Endothelial cell of umbilical vein (primary cell): ENCODE measurements around the gene TECPR2. TPM values are rescaled to one million over a fixed set of nuclear protein-coding genes. Genes with fewer than 3 reads are reported as not detected.

Experiments
- BruUV-seq: library from RNA; stranded (reverse); fragments of 400-500 nt; replicated peaks from 2 replicates; lab custom pipeline; 2021; lab: Mats Ljungman, UMichigan
- CTCF ChIA-PET: fragments of 300-600, 350-600 bp; sonication (Branson Sonifier 250); formaldehyde crosslinking; loops from one replicate; lab custom pipeline; 2021; ENCODE audit warnings: antibody characterized with exemption, inconsistent platforms; lab: Charles Lee
- POLR2A ChIA-PET: fragments of 300-600, 350-600 bp; sonication (Branson Sonifier 250); formaldehyde crosslinking; loops from one replicate; lab custom pipeline; 2021; ENCODE audit warnings: antibody characterized with exemption, inconsistent platforms; lab: Charles Lee
- DNase-seq: peaks from one replicate; pipeline ENCODE4 v3.0.0-alpha.2; 2011; ENCODE audit warnings: low read depth, low spot score
- FAIRE-seq: peaks from 2 replicates; lab custom pipeline; 2011; peaks lifted over from hg19 to GRCh38; lab: Jason Lieb, UNC
- H2AFZ ChIP-seq: 2 replicates; pipeline ENCODE4 v1.6.0; 2012; ENCODE audit warnings: low read depth, low read length, control low read depth, inconsistent platforms
- H3K27ac ChIP-seq: 2 replicates; pipeline ENCODE4 v1.5.1; 2011; ENCODE audit warnings: low read depth, mild to moderate bottlenecking, control low read depth, low read length, moderate library complexity; ENCODE audit not compliant: insufficient read depth
- H3K27me3 ChIP-seq, 2 experiments: 2 replicates each; pipeline versions ENCODE4 v1.6.0 to v1.6.1; 2011; ENCODE audit warnings: low read length in 2 of 2, mixed read lengths in 1 of 2; ENCODE audit not compliant: control insufficient read depth in 2 of 2, insufficient read depth in 2 of 2
- H3K36me3 ChIP-seq, 2 experiments: 2 replicates in 1 of 2; 3 replicates in 1 of 2; pipeline ENCODE4 v1.5.1; 2011; ENCODE audit warnings: low read length in 2 of 2, mild to moderate bottlenecking in 1 of 2, moderate library complexity in 1 of 2; ENCODE audit not compliant: control insufficient read depth in 2 of 2, insufficient read depth in 2 of 2; ENCODE audit errors: extremely low read depth in 1 of 2
- H3K4me1 ChIP-seq: 3 replicates; pipeline ENCODE4 v1.5.1; 2011; ENCODE audit warnings: mild to moderate bottlenecking, low read length; ENCODE audit not compliant: control insufficient read depth, insufficient read depth; ENCODE audit errors: extremely low read depth
- H3K4me2 ChIP-seq: 2 replicates; pipeline ENCODE4 v1.6.1; 2011; ENCODE audit warnings: low read length, control low read depth, mixed read lengths; ENCODE audit not compliant: insufficient read depth
- H3K4me3 ChIP-seq, 3 experiments: fragments of 200-600 bp in 1 of 3; sonication (generic), shearing (Covaris generic) in 1 of 3; replicated peaks in 1 of 3; 2 replicates each; pipeline ENCODE4 v1.5.1; 2011 to 2016; ENCODE audit warnings: control low read depth in 3 of 3, low read length in 3 of 3, mild to moderate bottlenecking in 2 of 3, inconsistent platforms in 1 of 3, low read depth in 1 of 3, moderate library complexity in 1 of 3; ENCODE audit not compliant: insufficient read depth in 1 of 3
- H3K79me2 ChIP-seq: 2 replicates; pipeline ENCODE4 v1.6.0; 2012; ENCODE audit warnings: low read length, inconsistent platforms; ENCODE audit not compliant: control insufficient read depth, insufficient read depth
- H3K9ac ChIP-seq: replicated peaks from 2 replicates; pipeline ENCODE3; 2011; ENCODE audit warnings: low read length, control low read depth; ENCODE audit not compliant: insufficient read depth; ENCODE audit errors: extremely low read depth
- H3K9me1 ChIP-seq: replicated peaks from 3 replicates; pipeline ENCODE4 v1.6.0; 2011; ENCODE audit warnings: mild to moderate bottlenecking, low read length; ENCODE audit not compliant: control insufficient read depth, insufficient read depth; ENCODE audit errors: extremely low read depth
- H3K9me3 ChIP-seq: replicated peaks from 2 replicates; pipeline ENCODE4 v1.5.1; 2012; ENCODE audit warnings: low read length, inconsistent platforms; ENCODE audit not compliant: control insufficient read depth, insufficient read depth
- H4K20me1 ChIP-seq: replicated peaks from 2 replicates; pipeline ENCODE3; 2011; ENCODE audit warnings: mild to moderate bottlenecking, low read length; ENCODE audit not compliant: control insufficient read depth, insufficient read depth; ENCODE audit errors: extremely low read depth
- EZH2 ChIP-seq: IDR thresholded peaks from 2 replicates; pipeline ENCODE4 v1.6.1; 2012; ENCODE audit warnings: borderline replicate concordance, low read depth, mild to moderate bottlenecking, moderate library complexity, low read length, inconsistent platforms; ENCODE audit not compliant: severe bottlenecking
- FOS ChIP-seq: IDR thresholded peaks from 2 replicates; pipeline ENCODE4 v1.6.1; 2011; ENCODE audit warnings: mild to moderate bottlenecking, low read length, moderate library complexity, borderline replicate concordance; ENCODE audit not compliant: insufficient read depth
- GATA2 ChIP-seq: IDR thresholded peaks from 2 replicates; pipeline ENCODE4 v1.7.0; 2011; ENCODE audit warnings: low read depth, mild to moderate bottlenecking, moderate library complexity, mixed read lengths, low read length; ENCODE audit not compliant: insufficient read length, insufficient read depth
- JUN ChIP-seq: IDR thresholded peaks from 2 replicates; pipeline ENCODE4 v1.6.1; 2011; ENCODE audit warnings: borderline replicate concordance, low read depth; ENCODE audit not compliant: insufficient read length, insufficient read depth
- MYC ChIP-seq: IDR thresholded peaks from one replicate; pipeline ENCODE4 v1.6.1; 2011; ENCODE audit warnings: mild to moderate bottlenecking, low read depth, low read length
- POLR2A ChIP-seq: IDR thresholded peaks from 2 replicates; pipeline ENCODE4 v1.6.1; 2012; ENCODE audit warnings: low read depth, mild to moderate bottlenecking, control low read depth, low read length
- POLR2AphosphoS5 ChIP-seq: IDR thresholded peaks from 2 replicates; pipeline ENCODE4 v1.6.1; 2012; ENCODE audit warnings: low read depth, mild to moderate bottlenecking, control low read depth, low read length, moderate library complexity; ENCODE audit not compliant: insufficient read depth
- dilution Hi-C: fragments of 300-500 bp; cut with MboI; formaldehyde crosslinking; loops from one replicate; pipeline ENCODE4 v1.15.0; 2019; ENCODE audit warnings: low sequenced_read_pairs; ENCODE audit not compliant: extremely low pct_ligation_motif_present
- intact Hi-C: fragments of 100-400 bp; cut with micrococcal nuclease; formaldehyde crosslinking; loops from one replicate; pipeline ENCODE4 v1.10.0; 2022
- polyA plus RNA-seq, 4 experiments: library from polyadenylated mRNA; depleted of rRNA in 3 of 4; stranded (reverse) in 3 of 4; unstranded in 1 of 4; fragments of >200 nt; gene quantifications; 2 replicates each; pipeline versions ENCODE4 v1.2.1 to v1.2.3, GENCODE V29; 2011 to 2012; ENCODE audit warnings: missing spikeins in 1 of 4
- total RNA-seq: library from RNA; stranded (reverse); gene quantifications from 2 replicates; pipeline ENCODE4 v1.2.3, GENCODE V29; 2021
- TF ChIP-seq, protein P1 (sequence below): IDR thresholded peaks from 2 replicates; pipeline ENCODE4 v1.6.1; 2011; ENCODE audit not compliant: insufficient read depth, insufficient read length
- TF ChIP-seq, protein P2 (sequence below), 2 donors: IDR thresholded peaks; 1 replicate in 1 of 2; 2 replicates in 1 of 2; pipeline ENCODE4 v1.5.1; 2011; ENCODE audit warnings: low read length in 2 of 2, mild to moderate bottlenecking in 2 of 2, moderate library complexity in 2 of 2, control low read depth in 1 of 2, inconsistent platforms in 1 of 2, low read depth in 1 of 2; ENCODE audit not compliant: insufficient read depth in 1 of 2; ENCODE audit errors: extremely low read depth in 1 of 2

TECPR2 gene
- total and polyA plus RNA-seq, 2 donors (not counting 3 experiments of a cell fraction or from before 2014, with no cell fraction given) = 8.9 to 21.5 TPM

GRCh38 chr14:102544747-102545460 lies 182.2 kb downstream of the TECPR2 start:
- Histone ChIP-seq H3K9me1 (no peaks in the 10 kb centered on the region), H3K36me3 (no peaks in the 10 kb centered on the region), H3K9me3 (no peaks in the 10 kb centered on the region), H3K27me3 (peaks cover 21% of the 10 kb centered on the region in 2 experiments), H3K4me2 (no peak overlapping the region), H3K4me3 (no peak overlapping the region), H3K27ac (no peak overlapping the region), H3K4me1 (no peaks in the 10 kb centered on the region), H3K9ac (no peak overlapping the region), H4K20me1 (no peaks in the 10 kb centered on the region), H2AFZ (no peak overlapping the region), H3K79me2 (no peaks in the 10 kb centered on the region)
- POLR2A ChIA-PET = no interaction called here
- FAIRE-seq (no peak), DNase-seq (no peak)
- TF ChIP-seq MYC = no peak
- TF ChIP-seq POLR2A = no peak
- TF ChIP-seq EZH2 = peak; percentile 93
- intact Hi-C loops (loop anchor here (5.0 kb wide), 1 partner anchor 47 kb away; the partner anchor contains the start of gene RCOR1), dilution Hi-C loops (no loop called here)
- CTCF ChIA-PET = no interaction called here
- BruUV-seq = no TSS peak

DNA sequence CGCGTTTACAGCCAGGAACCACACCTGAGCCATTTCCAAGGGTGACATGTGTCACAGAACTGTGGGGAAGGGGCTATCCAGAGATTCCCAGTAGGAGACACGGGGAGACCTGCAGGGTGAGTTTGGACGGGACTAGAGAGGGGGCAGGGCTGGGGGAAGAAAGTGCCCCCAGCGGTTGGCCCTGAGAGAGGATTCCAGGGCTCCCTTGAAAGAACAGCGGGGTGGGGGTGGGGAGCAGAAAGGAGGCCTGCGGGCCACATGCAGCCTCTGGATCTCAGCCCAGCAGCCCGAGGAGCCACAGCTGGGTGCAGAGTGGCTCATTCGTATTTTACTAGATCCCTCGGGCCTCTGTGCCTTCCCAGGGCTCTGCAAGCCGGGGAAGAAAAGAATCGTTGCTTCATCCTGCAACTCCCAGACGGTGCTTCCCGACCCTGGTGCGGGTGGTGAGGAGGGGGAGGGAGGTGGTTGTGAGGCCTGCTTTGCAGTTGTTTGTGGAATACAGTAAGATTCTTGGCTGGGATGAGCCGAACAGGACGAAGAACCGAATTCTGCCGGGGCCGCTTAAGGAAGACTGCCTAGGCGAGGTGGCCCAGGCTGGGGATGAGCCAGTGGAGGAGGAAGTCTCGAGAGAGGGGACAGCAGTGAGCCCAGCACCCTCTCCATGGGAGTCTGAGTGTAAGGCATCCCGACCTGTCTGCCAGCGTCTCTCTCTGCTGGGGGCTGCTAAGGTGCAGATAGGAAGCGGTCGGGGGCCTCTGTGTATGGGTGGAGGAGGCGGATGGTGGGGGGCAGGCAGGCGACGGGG lies 182.9 kb downstream of the TECPR2 start:
- intact Hi-C loops = no loop called here
- Histone ChIP-seq H2AFZ (no peak overlapping the region), H3K4me2 (no peak overlapping the region), H3K9me1 (no peaks in the 10 kb centered on the region), H3K9me3 (no peaks in the 10 kb centered on the region), H3K4me1 (no peaks in the 10 kb centered on the region), H4K20me1 (no peaks in the 10 kb centered on the region), H3K9ac (no peak overlapping the region), H3K4me3 (no peak overlapping the region), H3K27ac (no peak overlapping the region), H3K36me3 (no peaks in the 10 kb centered on the region), H3K27me3 (peaks cover 21% of the 10 kb centered on the region in 2 experiments), H3K79me2 (no peaks in the 10 kb centered on the region)
- CTCF ChIA-PET = no interaction called here
- POLR2A ChIA-PET = no interaction called here
- no peak for TF ChIP-seq POLR2AphosphoS5
- no peak for TF ChIP-seq GATA2
- TF ChIP-seq MYC = no peak
- no peak for TF ChIP-seq JUN
- TF ChIP-seq, protein P1, sequence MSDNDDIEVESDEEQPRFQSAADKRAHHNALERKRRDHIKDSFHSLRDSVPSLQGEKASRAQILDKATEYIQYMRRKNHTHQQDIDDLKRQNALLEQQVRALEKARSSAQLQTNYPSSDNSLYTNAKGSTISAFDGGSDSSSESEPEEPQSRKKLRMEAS = no peak
- TF ChIP-seq, protein P2, sequence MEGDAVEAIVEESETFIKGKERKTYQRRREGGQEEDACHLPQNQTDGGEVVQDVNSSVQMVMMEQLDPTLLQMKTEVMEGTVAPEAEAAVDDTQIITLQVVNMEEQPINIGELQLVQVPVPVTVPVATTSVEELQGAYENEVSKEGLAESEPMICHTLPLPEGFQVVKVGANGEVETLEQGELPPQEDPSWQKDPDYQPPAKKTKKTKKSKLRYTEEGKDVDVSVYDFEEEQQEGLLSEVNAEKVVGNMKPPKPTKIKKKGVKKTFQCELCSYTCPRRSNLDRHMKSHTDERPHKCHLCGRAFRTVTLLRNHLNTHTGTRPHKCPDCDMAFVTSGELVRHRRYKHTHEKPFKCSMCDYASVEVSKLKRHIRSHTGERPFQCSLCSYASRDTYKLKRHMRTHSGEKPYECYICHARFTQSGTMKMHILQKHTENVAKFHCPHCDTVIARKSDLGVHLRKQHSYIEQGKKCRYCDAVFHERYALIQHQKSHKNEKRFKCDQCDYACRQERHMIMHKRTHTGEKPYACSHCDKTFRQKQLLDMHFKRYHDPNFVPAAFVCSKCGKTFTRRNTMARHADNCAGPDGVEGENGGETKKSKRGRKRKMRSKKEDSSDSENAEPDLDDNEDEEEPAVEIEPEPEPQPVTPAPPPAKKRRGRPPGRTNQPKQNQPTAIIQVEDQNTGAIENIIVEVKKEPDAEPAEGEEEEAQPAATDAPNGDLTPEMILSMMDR (IDR thresholded peaks at IDR 0.05; ENCODE audit: extremely low read depth in 1 of 2, insufficient read depth in 1 of 2, low read depth in 1 of 2, low read length in 2 of 2) = no peak
- TF ChIP-seq FOS = no peak
- TF ChIP-seq POLR2A = no peak
- TF ChIP-seq EZH2 = no peak
- dilution Hi-C loops = no loop called here
- BruUV-seq = no TSS peak
- FAIRE-seq (no peak), DNase-seq (no peak)
